Skeletal muscle cell (primary cell): ENCODE data around the gene DYNLT5.
"Not testable (repeated sequence)": the region's sequence is repeated elsewhere in the genome, so short reads cannot be mapped to it uniquely, and the experiment has no call there.

Experiments
- DNase-seq: peaks from one replicate; pipeline ENCODE4 v3.0.0-alpha.2; 2010; ENCODE audit warnings: low read depth
- H3K4me3 ChIP-seq: 2 replicates; pipeline ENCODE4 v1.5.1; 2011; ENCODE audit warnings: low read depth, mild to moderate bottlenecking, control low read depth, low read length, moderate library complexity

DYNLT5 gene, protein sequence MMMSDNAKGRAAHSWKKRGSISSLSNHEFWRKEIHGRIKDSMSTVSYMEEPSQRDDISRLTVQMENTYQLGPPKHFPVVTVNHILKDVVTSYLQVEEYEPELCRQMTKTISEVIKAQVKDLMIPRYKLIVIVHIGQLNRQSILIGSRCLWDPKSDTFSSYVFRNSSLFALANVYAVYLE

DNA sequence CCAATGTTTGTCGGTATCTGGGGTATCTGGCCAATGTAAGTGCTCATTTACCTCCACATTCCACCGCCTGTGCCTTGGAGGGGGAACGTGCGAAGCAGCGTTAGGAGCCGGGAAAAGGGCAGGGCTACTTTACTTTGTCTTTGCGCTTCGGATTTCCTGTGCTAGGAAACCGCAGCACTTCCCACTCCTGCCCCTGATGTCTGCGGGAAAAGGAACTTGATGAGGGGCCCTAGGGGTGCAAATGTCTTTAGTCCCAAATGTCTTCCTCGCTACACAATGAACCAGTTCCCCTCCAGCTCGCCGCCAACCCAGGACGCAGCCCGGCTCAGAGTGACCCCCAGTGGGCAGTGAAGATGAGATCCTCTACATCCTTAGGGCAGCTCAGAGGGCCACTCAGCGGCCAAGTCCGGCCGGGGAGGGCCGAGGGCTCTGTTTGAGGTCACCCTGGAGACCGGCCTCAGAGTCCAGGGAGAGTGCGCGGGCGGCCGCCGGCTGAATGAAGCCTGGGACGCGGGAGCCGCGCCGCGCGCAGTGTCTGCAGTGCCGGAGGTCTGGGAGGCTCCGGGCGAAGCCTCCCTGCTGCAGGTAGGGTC, at the start of gene DYNLT5:
Gene DYNLT5, plus strand, starts transcription at position 460 of the 593 bp plus-strand sequence. CDS start 2,200 bp downstream, outside the sequence.
- no peak for DNase-seq
- H3K4me3 ChIP-seq: peak within 1 kb of the TSS; percentile 46

DNA sequence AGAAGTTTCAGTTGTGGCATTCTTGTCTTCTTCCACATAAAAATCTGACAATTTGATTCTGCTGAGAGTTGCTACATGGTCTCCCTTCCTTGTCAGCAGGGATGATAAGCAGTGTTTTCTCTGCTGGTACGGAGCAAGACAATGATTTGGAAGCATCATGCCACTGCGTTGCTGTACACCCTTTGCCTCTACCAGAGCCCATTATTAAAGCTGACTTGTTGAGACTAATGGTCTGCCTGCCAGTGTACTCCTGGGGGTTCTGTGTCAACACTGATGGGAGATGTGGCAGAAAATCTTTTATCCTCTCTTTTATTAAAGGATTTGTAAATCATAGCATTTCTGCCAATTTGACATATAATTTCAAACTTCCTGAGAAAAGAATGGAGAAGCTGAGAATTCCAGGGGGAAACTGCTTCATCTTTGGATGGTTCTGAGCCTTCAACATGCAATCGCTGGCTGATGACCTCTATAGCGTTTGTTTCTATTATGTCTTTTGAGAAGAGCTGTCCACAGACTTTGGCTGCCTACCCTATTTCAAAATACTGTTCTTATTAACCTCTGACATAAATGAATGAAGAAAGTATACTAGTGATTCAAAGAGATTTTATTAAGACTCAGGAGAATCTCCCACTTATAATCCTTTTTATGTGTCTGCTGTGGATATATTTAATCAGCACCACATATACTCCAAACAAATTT, 47.9 kb upstream of the DYNLT5 start:
- no peak overlapping the region for H3K4me3 ChIP-seq
- peak; percentile 36 for DNase-seq

DNA sequence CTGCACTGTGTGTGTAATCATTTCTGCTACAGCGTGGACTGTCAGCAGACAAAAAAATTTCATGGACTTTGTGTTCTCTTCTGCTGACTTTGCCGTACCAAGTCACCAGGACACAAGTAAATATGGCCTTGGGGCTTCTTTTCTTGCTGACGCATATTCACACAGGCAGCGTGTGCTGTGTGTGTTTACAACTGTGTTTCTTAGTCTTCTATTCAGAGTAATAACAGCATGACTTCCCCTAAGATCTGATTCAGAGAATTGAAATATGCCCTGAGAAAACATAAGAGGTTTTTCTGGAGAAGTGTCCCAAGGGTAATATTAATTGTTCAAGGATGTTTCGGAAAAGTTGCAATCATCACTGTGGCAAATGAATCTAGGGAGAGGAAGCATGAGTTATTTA, 47.1 kb upstream of the DYNLT5 start:
- DNase-seq: peak; percentile 84
- H3K4me3 ChIP-seq: no peak overlapping the region

DNA sequence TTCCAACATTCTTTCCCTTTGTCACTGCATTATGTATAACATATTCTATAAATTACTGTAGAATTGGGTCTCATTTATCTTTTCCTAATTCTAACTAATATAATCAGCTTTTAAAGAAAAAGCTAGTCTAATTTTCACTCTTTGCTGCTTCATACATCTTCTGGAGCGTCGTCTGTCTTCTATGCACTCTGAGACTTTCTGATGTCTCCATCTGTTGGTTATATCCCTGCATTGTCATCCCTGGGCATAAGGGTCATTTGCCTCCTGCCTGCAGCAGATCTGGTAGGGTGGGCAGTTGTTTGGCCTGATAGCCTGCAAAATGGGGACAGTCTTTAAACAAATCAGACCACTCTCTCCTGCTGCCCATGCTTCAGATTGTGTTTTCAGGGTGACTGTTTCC, 40.8 kb upstream of the DYNLT5 start:
- no peak for DNase-seq
- H3K4me3 ChIP-seq: no peak overlapping the region

DNA sequence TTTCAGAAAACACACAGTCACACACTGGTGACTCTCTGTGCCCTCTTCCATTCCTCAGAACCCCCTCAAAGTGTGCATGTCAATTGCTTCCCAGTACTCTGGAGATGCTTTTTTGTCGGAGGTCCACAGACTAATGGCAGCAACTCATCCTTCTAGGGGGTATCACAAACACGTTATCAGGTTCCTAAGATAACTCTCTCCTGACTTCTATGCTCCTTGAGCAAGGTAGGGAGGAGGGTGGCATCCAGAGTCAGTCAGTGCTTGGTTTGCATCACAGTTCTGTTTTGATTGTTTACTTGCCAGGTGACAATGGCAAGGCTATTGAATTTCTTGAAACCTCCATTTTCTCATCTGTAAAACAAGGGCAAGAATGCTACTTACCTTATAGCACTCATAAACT, 39.4 kb upstream of the DYNLT5 start:
- H3K4me3 ChIP-seq: no peak overlapping the region
- DNase-seq: no peak

DNA sequence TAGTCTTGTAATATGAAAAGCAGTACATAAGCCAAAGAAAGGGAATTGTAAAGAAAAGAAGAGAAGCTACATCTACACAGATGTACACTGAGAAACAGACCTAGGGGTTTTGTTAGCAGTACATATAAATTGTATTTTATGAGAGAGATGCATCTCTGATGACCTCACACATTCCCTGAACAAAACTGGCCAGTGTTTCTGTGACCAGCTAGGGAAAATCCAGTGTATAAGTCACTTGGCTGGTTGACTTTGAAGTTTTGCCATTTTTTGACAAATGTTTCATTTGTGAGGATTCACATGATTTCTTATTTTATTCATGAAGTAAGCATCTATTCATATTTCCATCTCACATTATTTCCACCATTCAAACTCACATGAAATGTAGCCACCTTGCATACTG, 28.3 kb upstream of the DYNLT5 start:
- no peak for DNase-seq
- no peak overlapping the region for H3K4me3 ChIP-seq

DNA sequence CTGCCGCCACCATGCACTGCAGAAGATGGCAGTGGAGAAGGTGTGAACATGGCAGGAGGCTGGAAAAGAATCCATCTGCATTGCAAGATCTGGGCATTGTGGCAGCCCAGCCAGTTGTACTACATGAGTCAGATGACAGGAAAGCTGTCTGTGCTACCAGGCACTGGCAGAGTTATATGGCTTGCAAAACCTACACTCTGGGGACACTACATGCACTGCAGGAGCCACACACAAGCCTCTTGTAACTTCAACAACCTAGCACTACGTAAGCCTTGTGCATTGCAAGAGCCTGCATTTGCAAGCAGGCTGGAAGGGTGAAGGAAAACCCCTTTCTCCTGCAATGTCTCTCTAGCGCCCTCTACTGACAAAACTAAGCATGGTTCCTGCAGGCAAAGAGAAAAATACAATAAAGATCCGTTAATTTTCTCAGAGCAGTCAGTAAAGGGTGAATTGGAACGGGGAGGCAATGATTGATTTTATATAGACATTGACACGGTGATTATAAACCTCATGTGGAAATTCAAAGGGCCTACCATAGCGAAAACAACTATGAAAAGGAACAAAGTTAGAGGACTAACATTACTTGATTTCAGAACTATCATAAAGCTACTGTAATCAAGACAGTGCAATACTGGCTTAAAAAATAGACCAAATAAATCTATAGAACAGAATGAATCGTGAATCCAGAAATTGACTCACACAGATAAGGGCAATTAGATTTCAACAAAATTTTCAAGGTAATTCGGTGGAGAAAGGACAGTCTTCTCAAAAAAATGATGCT, 26.2 kb upstream of the DYNLT5 start:
- no peak overlapping the region for H3K4me3 ChIP-seq
- DNase-seq: peak; percentile 84

DNA sequence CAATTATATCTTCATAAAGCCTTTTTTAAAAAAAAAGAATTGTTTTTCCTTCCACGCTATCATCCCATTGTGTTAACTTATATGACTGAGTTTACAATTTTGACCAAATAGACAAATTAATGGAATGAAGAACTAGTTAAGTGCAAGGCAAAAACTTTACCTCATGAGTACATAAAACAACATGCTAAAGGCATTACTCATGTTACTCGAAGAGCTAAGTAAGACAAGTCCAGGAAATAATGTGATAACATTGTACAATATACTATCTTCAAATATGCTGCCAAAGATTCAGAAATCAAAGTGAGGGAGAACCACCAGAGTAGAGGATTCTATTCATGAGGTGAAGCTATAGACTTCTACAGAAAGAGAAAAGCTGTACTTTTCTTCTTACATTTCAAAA, 24.2 kb upstream of the DYNLT5 start:
- H3K4me3 ChIP-seq: no peak overlapping the region
- DNase-seq: no peak

DNA sequence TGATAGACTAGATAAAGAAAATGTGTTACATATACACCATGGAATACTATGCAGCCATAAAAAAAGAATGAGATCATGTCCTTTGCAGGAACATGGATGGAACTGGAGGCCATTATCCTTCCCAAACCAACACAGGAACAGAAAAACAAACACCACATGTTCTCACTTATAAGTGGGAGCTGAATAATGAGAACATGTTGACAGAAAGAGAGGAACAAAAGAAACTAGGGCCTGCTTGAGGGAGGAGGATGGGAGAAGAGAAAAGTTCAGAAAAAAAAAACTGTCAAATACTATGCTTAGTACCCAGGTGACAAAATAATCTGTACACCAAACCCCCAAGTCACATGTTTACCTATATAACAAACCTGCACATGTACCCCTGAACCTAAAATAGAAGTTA, 23.5 kb upstream of the DYNLT5 start:
- not testable (repeated sequence) for H3K4me3 ChIP-seq, DNase-seq

DNA sequence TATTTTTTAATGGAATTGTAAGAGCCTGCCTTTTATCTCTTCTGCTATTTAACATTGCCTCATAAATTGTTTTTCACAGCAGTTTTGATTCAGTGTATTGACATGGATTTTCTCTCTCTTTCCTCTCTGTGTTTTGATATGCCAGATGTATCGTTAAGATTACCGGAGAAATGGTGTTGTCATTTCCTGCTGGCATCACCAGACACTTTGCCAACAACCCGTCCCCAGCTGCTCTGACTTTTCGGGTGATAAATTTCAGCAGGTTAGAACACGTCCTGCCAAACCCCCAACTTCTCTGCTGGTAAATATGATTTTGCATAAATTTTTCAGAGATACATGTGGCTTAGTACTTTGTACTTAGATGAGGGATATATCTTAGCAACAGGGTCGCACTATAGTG, 23.1 kb upstream of the DYNLT5 start:
- DNase-seq: no peak
- no peak overlapping the region for H3K4me3 ChIP-seq

DNA sequence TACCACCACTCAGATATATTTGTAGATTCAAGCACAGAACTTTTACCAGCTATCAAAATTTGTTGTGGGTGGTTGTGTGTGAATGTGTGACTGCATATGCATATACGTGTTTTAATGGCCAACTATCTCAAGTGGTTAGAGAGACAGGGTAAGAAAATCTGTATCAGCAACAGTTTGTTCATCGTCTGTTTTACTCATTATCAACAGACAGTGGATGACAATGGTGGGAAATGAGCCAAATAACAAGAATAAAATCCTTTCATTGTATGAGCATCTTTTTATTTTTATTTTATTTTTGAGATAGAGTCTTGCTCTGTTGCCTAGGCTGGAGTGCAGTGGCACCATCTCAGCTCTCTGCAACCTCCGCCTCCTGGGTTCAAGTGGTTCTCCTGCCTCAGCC, 22.7 kb upstream of the DYNLT5 start:
- H3K4me3 ChIP-seq: no peak overlapping the region
- DNase-seq: no peak

DNA sequence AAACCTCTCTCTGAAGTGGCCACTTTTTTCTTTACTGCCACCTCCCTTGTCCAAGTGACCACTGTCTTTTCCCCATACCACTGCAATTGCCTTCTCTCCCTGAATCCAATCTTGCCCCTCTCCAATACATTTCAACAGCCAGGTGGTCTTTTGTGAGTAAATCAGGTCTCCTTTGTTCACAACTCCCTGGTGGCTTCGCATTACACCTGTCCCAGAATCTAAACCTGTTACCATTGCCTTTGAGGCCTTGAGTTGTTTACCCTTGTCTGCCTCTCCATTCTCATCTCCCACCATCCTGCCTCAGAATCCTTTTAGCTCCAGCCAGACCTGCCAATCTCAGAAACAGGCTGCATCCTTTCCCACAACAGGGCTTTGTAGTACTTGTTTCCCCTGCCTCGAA, 21.8 kb upstream of the DYNLT5 start:
- no peak overlapping the region for H3K4me3 ChIP-seq
- DNase-seq: no peak

DNA sequence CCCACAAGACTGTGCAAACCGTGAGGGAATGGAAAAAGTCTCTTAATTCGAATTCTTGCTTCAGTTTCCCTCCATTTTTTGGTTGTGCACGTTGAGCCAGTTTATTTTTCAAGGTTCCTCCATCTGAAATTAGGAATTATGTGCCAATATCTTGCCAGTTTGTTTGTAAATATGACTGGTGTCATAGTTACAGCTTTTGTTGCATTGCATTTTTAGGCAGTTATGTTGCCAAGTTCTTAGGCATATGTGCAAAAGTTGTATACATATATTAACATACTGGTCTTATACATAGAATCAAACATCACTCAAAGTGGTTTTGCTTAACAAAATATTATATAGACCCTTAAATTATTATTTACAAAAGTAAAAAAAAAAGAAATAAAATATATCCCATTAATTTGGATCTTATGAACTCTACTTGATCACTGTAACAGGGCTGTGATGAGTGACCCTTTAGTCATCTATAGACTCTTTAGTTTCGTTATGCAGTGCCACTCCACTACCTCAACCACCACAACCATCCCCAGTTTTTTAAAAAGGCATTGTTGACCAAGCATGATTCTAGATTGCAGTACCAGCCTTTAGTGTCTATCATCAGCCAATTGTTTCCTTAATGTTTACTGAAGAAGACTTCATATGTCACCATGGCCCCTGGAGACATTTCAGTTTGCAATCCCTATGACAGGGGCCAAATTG, 20.9 kb upstream of the DYNLT5 start:
- no peak for DNase-seq
- no peak overlapping the region for H3K4me3 ChIP-seq

DNA sequence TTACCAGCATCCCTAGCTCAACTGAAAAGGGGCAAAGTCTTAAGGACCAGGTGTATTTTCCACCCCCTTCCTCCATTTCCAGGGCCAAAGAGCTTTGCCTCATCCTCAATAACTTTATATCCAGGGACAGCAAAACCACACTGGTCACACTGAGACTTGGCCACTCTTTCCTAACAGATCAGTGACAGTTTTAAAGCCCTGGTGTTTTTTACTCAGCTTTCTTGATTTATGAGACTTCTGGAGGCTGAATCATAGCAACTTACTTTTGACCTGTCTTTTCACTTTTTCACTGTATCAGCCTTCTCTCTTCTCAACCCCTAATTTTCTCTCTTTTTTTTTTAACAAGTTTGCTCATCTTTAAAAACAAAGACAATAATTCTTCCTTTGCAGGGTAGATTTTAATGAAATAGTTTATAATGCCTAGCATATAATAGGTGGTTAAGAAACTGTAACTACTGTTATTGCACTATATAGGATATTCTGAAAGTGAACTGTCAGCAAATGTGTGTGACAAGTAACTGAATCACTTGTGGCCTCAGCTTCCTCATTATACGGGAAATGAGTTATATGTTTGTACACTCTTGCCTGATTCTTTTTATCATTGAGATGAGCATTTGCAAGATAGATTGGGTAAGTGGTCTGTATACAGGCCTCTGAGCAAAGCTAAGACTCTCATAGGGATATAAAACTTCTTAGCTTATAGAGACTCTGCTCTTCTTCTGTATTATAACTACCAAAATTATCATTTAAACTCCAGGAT, 19.7 kb upstream of the DYNLT5 start:
- no peak overlapping the region for H3K4me3 ChIP-seq
- no peak for DNase-seq

DNA sequence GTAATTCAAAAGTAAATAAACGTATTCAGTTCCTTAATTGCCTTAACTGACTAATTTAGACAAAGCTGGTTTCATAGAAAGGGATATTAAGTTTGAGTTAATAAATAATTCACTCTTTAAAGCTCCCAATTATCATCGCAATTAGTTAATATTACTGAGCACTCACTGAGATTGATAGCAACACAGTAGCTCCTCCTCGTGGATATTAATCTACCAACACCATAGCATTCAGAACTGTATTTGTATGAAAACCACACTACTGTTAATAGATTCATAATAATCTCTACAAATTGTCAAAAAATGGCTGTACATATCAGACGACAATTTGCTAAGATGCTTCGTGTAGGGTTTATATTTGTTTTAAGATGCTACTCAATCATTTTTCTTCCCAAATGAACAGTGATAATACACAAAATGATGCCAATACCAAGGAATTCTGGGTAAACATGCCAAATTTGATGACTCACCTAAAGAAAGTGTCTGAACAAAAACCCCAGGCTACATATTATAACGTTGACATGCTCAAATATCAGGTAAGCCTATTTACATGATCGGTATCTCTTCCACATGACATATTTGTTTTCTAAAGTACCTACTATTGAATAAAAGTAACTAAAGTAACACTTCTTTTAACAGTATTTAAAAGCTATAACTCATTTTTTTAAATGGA, 18.8 kb upstream of the DYNLT5 start:
- no peak for DNase-seq
- H3K4me3 ChIP-seq: no peak overlapping the region

DNA sequence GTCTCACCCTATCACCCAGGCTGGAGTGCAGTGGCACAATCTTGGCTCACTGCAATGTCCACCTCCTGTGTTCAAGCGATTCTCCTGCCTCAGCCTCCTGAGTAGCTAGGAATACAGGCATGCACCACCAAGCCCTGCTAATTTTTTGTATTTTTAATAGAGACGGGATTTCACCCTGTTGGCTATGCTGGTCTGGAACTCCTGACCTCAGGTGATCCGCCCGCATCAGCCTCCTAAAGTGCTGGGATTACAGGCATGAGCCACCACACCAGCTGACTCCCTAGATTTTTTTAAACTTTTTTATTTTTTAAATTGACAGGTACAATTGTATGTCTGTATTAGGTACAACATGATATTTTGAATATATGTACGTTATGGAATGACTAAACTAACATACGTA, 17.7 kb upstream of the DYNLT5 start:
- DNase-seq, H3K4me3 ChIP-seq: not testable (repeated sequence)

DNA sequence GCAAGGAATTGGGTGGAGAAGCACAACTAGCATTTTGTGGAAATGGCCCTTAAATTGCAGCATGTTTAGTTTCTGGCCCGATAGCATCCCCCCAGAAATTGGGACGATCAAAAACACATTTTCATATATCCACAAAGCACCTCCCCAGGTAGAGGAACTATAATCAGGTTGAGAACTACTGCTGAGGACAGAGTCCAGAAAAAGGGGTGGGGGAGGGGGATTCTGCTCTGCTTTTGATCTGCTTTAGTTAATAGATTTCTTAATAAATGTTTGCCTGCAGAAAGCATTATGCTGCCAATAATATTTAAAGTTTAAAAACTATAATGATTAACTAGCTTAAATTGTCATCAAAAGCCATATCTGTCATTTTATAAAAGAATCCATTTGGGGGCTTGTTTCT, 14.4 kb upstream of the DYNLT5 start:
- H3K4me3 ChIP-seq: no peak overlapping the region
- no peak for DNase-seq

DNA sequence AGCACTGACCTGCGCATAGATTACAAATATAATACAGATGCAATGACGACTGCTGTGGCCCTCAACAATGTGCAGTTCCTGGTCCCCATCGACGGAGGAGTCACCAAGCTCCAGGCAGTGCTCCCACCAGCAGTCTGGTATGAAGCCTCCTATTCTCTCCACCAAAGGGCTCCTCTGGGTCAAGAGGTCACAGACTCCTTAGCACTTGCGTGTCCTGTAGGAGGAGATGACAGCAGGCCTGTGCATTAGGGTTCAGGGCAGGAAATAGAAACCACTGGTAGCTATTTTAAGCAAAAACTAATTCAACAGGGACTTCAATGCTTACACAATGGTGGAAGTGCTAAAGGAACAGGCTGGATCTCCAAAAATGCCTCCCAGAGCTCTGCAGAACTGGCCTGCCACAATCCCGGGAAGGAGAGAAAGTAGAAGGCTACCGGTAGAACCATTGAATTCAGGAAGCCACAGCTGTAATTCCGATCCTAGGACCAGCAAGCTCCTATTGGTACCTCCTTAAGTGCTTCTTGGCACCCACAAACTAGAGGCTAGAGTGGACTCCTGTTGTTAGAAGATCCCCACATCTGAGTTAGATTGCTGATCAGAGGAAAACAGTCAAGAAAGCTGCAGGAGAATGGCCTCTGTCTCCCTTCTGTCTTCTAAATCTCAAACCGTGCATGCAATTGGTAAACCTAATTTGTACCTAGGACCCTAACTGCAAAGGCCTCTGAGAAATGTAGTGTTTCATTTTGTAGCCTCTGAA, 12.7 kb upstream of the DYNLT5 start:
- no peak for DNase-seq
- H3K4me3 ChIP-seq: no peak overlapping the region
